ENCODE results near the gene CBS.
"Not testable (repeated sequence)": the region's sequence is repeated elsewhere in the genome, so short reads cannot be mapped to it uniquely, and the experiment has no call there.

The CBS gene

DNA sequence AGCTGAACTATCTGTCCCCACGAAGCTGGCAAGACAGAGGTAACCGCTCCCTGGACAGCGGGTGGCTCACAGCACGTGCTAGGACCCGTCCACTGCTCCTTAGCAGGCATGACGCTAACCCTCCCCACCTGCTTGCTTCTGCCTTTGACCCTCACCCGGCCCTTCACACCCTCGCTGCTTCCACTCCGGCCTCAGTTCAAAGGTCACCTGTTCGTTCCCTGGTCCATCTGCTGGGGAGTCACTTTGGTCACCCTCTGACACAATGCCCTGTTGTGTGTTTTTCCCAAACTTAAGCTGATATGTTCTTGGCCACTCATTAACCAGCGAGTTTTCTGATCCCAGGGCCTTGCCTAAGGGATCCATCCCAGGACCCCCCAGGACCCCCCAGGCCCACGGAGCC lies 7.6 kb downstream of the CBS start:
- not testable (repeated sequence) for DNase-seq (ENCODE audit: low spot score)

DNA sequence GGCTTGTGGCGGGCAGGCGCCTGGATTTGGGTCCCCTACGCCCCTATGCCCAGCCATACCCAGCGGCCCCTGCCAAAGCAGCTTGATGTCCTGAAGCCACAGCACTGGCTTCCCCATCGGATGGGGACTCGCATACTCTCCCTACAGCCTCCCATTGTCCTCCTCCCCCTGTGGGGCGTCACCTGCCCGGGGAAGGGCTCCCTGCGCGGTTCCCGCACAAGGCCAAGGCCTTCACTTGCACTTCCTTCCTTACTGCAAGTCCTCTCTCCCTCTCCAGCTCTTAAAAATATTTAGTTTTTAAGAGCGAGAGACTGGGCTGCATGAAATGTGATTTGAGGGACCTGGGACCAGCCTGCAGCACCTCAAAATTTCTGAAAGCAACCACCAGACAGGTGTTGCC lies 8.9 kb downstream of the CBS start:
- not testable (repeated sequence) for DNase-seq (ENCODE audit: low spot score)

DNA sequence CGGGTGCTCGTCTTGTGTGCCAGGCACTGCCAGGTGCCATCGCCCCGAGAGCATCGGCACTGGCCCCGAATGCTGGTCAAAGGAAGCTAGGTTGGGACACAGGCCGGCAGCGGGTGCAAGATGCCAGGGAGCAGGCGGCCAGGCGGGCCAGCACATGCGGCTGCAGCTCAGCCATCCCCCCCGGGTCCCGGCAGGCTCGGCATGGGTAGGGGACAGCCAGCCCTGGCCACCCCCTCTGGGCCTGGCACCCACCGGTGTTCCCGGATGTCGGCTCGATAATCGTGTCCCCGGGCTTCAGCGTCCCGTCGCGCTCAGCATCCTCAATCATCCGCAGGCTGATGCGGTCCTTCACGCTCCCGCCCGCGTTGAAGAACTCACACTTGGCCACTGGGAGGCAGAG lies 9.6 kb downstream of the CBS start:
- not testable (repeated sequence) for DNase-seq (ENCODE audit: low spot score)

DNA sequence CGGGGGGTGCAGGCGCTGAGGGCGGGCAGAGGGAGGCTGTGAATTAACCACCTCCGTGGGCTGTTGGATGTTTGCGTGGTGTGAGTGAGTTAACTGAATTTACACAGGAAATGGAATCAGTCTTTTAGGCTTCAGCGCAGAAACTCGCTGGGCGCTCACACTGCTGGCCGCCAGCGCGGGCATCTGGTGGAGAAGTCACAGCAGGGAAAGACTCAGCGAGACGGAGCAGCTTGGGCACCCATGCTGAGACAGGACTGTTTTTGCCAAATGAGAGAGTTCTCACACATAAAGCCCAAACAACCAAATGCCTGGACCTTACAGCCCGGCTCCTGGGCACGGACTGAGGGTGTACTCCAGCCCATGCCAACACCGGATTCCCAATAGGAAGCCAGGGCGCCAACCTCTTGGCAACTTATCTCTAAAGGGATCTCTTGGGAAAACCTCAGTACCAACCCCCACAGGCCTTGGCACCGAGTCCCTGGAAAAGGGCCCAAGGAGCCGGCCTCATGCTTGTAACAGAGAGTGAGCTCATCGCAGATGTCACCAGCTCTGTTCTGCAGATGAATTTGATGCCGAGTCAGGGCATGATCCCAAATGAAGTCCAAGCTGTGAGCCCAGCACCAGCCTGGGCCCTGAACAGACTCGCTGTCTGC lies 11.2 kb downstream of the CBS start:
- not testable (repeated sequence) for DNase-seq (ENCODE audit: low spot score)

DNA sequence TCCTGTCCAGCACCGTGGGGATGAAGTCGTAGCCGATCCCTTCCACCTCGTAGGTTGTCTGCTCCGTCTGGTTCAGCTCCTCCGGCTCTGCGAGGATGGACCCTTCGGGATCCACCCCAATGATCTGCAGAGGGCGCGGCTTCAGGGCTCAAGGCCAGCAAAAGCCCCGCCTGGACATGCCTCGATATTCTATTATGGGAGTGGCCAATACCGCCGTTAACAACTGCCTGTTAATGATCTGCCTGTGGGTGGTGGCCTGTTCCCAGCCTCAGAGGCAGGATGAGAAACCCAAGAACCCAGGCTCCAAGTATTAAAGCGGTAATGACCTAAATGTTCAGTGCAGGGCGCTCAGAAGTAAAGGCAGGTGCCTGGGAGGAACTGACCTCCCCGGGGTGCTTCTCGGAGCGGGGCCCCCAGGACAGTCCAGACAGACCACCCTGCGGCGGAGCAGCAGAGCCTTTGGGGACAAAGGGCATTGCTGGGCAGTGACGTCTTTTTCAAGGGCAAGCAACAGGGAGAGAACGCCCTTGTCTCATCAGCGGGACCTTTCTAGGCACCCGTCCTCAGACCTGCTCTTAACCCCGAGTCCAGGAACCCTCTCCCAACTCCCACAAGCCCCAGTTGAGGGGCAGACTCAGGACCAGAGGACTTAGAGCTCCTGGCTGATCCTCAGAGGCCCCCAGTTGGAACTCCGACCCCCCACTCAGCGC lies 12.5 kb downstream of the CBS start:
- DNase-seq (ENCODE audit: low spot score), result not testable (repeated sequence)

DNA sequence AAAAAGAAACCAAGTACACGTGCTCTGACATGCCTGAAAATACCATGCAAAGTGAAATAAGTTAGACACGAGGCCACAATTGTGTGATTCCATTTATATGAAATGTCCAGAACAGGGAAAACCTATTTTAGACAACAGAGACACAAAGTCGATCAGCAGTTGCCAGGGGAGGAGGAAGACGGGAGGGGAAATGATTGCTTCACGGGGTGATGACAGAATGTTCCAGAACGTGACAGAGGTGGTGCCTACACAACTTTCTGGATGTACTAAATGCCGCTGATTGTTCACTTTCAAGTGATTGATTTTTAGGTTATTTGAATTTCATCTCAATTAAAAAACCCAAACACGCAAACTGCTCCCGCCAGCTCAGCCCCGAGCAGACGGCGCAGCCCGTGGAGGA lies 22.5 kb downstream of the CBS start:
- DNase-seq (ENCODE audit: low spot score), result not testable (repeated sequence)

DNA sequence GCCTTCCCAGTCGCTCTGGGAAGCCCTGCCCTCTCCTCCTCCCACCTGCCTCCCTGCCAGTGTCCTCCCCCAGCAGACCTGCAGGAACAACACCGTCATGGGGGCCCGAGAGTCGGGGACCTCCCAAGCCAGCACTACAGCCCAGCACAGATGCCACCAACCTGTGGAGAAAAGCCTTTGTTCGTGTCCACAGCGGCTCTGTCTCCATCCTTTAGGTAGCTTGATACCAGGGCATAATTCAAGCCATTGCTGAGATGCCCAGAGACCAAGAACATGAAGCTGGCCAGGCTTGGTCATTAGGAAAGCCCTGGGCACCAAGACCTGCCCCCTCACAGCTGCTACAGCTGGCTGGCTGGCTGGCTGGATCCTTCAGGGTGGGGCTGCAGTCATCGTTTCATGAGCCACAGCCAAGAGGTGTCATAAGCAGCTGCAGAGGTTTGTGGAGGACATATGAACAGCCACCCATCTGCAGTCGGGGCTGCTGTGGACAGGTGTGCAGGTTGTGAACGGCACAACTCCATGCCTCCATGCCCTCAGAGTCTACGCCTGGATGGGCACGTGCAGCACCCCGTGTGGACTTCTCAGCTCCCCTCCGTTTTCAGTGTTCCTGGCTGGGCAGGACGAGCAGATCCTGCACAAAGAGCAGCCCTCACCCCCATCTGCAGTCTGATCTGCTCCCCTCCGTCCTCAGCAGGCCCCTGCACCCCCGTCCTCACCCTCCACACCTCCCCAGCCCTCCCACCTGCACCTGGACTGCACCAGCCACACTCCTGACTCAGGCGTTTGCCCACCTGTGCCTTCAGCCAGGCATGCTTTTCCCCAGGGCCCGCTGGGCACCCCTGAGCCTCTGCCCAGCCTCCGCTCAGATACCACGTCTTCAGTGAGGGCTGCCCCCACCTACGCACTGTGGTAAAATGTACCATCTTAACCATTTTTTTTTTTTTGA lies 29.5 kb downstream of the CBS start:
- DNase-seq (ENCODE audit: low spot score), result not testable (repeated sequence)

DNA sequence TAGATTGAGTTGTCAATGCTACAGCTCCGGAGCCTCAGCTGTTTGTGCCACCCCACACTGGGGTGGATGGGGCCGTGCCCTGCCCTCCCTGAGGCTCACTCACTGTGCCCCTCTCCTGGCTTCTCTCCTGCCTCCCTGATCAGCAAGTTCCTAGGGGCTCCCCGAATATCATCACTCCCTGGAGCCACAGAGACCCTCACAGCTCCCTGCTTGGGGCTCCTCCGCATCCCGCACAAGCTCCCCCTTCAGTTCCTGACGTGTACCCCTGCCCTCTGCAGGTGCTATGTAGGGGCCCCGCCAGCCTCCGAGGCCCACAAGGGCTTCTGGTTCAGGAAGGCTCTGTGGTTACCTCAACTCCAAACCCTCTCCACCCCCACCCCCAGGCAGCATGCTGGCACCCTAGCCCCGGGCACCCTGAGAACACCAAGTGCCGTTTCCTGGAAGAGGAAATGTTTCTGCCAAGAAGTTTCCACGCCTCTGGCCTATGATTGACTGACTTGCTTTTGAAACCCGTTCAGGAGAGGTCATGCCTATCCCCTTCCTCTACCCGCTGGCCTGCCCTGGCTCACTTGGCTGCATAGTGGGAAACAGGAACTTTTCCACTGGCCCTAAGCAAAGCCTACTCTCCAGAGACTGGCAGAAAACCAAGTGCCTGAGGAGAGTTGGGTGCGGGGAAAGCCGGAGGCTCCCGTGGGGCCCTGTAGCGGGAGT lies 30.3 kb downstream of the CBS start:
- DNase-seq (ENCODE audit: low spot score), result not testable (repeated sequence)

DNA sequence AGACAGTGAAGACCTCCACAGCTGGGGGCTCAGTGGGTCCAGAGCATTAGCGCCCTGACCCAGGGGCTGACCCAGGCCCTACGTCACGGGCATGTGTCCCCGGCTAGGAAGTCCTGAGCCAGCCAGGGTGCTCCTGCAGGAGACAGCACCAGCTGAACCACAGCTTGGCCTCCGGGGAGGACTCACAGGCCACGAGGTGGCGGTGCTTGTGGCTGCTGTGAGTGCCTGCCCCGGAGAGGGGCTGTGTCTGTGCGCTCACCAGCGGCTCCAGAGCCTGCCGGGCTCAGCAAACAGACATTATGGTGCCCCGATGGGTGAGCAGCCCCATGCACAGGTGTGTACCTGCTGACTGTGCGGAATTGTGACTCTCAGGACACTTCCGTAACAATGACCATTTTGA lies 31.1 kb downstream of the CBS start:
- not testable (repeated sequence) for DNase-seq (ENCODE audit: low spot score)

DNA sequence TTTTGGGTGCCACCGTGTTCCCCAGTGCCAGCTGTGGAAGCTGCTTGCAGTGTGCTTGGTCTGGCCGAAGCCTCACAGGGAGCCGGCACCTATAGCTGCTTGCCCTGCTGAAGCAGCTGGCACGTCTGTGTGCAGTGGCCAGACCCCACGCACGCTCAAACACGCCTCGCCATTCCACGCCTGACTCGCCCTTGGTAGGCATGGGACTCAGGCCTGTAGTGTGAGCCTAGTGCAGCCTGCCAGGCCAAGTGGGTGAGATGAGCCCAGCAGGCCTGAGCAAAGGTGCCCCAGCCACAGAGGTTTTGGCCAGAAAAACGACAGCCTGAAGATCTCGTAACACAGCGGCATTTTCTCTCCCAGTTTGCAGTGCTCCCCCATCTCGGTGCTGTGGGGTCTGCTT lies 32.3 kb downstream of the CBS start:
- not testable (repeated sequence) for DNase-seq (ENCODE audit: low spot score)

DNA sequence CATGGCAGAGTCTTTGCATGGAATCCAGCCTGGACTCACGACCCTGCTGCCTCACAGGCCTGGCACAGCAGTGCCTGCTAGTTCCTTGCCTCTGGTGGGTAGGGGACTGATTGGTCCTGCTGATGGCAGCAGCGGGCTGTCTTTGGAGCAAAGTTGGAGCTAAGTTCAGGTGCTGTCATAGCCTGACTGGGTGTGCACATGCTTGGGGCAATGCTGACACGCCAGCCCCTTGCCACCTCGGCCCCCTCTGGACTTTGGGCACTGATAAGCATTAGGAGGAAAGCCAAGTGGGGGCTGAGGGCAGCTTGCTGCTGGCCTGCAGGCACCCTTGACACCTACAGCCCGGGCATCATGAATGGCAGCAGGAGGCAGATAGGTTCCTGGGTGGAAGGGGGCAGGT lies 33.5 kb downstream of the CBS start:
- DNase-seq (ENCODE audit: low spot score), result not testable (repeated sequence)

DNA sequence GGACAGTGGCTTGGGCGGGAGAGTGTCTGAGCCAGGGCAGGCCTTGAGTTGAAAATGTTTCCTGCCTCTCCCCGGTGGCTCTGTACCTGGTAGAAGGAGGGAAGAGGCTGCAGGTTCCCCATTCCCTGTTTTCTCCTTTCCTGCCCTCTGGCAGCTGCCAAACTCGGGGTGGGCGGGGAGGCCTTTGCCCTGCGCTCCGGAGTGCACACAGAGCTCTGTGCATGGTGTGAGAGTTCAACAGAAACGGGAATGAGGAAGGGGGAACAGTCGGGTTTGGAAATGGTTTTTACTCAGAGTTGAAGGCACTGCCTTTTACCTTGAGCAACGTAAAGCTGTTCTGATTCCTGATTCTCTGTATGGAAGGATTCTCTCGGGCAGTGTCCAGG lies 37.0 kb downstream of the CBS start:
- not testable (repeated sequence) for DNase-seq (ENCODE audit: low spot score)

DNA sequence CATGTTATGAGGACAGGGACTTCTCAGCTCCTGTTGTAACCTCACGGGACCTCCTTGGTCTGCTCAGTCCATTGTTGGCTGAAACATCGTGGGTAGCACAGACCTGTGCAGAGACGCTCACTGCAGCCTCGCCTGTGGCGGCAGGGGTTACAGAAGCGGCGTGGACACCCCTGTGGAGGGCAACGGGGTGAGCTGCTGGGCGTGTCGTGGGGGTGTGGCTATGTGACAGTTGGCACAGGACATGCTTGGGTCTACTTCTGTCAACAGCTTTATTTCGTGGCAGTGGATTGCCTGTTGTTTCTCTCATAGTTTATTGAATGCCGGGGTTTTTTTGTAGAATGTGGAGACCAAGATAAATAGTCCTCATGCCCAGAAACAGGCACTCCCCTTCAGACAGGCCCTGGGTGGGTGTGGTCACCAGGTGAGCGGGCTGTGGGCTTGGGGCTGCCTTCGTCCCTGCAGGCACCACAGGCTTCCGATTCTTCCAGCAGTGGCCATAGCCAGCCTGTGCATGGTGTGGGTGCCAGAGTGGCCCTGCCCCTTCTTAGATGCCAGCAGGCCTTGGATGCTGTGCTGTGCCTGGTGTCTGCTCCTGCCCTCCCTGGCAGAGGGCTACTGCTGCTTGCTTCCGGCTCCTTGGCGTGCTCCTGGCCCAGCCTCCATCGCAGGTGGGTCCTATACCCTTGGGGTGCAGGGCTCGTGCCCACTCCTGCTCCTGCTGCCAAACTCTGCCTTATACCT lies 37.5 kb downstream of the CBS start:
- not testable (repeated sequence) for DNase-seq (ENCODE audit: low spot score)

DNA sequence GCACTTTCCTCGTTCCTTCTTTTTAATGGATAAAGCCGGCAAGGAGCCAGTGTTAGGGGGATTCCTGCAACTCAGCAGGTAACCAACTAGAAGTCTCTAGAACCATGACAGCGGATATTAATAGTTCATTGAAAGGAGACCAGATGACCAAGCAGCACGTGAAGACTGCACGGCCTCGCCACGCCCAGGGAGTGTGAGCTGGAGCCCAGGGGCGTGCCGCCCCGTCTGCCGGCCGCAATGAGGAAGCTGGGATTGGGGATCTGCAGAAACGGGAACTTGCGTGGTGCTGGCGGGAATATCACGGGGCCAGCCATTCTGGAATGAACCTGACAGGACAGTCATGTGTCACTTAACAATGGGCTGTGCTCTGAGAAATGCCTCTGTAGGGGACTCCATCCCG lies 38.7 kb downstream of the CBS start:
- DNase-seq (ENCODE audit: low spot score), result not testable (repeated sequence)

DNA sequence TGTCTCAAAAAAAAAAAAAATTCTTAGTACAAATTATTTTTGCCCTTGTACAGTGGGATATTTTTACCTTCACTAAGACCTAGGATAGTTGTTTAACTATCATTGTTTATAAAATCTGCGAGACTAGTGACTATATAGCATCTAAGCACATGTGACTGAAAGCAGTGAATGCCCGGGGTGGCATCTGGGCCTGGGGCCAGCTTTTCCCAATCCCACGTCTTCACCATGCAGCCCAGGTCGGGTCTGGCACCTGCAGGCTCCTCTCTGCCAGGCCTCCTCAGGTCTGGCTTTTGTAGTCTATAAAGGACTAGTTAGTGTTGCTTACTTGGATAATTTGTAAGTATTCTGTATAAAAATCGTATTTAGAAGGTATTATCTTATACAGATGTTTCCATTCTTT lies 40.8 kb downstream of the CBS start:
- no peak for DNase-seq (ENCODE audit: low spot score)

DNA sequence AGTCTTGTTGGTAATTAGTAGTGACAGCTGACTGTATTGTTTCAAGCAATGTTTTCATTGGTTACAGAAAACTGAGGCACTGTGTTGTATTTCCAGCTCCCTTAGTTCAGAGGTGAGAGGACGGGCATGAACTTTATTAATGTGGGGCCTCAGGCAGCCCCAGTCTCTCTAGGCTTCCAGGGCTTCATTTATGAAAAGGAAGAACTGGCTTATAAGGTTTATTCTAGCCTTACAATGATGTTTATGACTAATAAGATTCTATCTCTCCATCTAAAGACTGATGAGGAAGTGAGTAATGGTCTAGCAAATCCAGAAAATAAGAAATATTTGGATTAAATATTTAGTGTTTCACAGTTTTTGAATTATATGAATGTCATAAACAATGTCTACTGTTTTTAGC lies 41.5 kb downstream of the CBS start:
- peak; percentile 8 for DNase-seq (ENCODE audit: low spot score)

DNA sequence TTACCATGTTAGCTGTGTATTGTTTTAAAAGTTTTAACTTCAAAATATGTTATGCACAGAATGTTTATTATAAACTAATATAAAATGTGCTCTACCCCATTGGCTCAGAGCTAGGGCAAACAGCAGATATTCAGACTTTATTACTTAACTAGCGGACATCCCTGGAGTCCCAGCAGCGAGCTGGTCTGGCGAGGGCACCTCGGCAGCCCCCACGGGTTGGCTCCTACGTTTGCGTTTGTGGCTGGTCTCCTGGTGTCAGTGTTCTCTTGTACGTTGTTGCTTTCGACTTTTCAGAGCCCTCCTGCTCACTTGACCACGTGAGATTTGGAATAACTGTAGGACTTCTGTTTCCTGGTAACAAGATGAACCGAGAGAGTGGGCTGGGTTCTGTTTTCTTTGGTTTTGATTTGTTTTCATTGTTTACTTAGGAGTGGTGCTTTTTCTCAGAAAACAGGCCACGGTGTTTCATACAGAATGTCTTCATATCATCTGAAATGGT lies 44.5 kb downstream of the CBS start:
- no peak for DNase-seq (ENCODE audit: low spot score)

DNA sequence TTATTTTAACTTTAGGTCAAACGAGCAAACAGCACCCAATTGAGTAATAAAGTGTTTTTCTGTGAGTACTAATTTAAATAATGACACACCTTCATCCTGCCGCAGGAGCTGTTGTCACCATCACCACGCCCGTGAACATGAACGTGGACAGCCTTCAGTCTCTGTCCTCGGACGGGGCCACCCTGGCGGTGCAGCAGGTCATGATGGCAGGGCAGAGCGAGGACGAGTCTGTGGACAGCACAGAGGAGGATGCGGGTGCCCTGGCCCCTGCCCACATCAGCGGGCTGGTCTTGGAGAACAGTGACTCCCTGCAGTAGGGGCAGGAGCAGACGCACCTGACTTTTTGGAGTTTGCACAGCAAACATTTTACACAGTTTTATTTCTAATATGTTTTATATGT lies 45.9 kb downstream of the CBS start:
- no peak for DNase-seq (ENCODE audit: low spot score)

DNA sequence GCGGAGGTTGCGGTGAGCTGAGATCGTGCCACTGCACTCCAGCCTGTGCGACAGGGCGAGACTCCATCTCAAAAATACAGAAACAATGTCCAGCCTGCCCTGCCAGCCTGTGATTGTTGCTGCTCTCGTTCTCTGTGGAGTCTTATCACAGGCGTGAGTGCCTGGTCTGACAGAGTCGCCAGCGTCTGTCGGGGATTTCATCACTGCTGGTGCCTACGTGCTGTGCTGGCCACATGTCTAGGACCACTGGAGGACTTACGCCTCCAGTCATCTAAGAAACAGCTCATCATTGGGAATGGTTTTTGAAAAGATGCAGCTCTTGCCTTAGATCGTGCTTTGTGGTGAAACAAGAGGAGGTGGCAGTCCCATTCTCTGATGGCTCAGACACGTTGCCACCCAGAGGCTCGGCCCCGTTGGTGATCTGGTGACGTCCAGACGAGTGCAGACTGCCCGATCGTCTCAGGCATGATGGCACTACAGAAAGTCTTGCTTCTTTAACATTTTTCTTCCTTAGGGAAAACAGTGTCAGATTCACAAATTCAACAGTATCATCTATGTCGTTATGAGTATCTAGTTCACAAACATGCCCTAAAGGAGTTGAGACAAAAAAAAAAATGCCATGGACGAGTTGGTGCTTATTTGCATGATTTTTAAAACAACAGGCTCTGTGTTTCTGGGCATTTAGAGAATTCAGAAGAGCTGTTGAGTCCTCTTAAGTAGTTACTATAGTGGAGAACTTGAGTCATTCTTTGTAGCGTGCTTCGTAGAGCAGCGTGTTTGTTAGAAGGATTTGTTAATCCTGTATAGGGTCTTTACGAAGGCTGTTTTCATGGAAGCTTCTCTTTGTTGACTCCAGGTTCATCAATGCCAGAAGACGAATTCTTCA lies 47.5 kb downstream of the CBS start:
- DNase-seq (ENCODE audit: low spot score), result peak; percentile 88

DNA sequence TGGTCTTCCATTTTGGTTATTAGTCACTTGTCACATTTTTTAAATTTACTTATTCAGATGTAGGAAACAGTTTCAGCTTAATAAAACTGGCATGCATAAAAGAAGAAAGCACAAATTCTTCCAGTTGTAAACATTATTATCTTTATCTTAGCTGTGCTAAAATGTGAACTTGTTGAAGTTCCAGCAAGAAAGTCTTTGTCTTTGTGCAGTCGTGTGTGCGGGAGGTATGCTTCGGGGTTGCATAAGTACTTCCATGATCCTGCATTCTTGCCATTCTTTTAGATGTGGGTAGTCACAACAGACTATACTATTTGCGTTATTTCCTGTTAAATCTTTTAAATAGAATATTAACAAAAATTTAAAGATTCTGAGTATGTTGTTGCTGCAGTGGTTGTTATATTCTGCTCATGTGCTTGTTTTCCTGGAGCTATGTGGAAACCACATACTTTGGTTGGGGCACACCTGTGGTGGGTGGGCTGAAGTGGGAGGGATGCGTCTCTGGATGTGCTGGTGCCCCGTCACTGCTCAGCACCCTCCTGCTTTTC lies 49.9 kb downstream of the CBS start:
- peak; percentile 3 for DNase-seq (ENCODE audit: low spot score)

Measured in COLO829 (cell line).